GM19467 (cell line): ENCODE measurements around the gene CEPT1.

ENCODE experiments used
- ATAC-seq: cut with Tn5 transposase; IDR thresholded peaks from one replicate; pipeline ENCODE4 v1.9.1; 2021; ENCODE audit warnings: mild to moderate bottlenecking, moderate library complexity; ENCODE audit not compliant: unreplicated experiment

Gene CEPT1

GRCh38 chr1:111145963-111146768 lies 6.1 kb downstream of the CEPT1 start:
- no peak for ATAC-seq

- no peak for ATAC-seq
Observed at GRCh38 chr1:111147948-111148347, 7.9 kb downstream of the CEPT1 start.

GRCh38 chr1:111148376-111148881 lies 8.4 kb downstream of the CEPT1 start:
- no peak for ATAC-seq

- no peak for ATAC-seq
Observed at GRCh38 chr1:111151838-111152237, 11.8 kb downstream of the CEPT1 start.

- ATAC-seq = no peak
Observed at GRCh38 chr1:111154021-111154999, 14.3 kb downstream of the CEPT1 start.

GRCh38 chr1:111157431-111157830 lies 17.4 kb downstream of the CEPT1 start:
- ATAC-seq = no peak

- ATAC-seq = no peak
Observed at GRCh38 chr1:111161843-111162487, 21.9 kb downstream of the CEPT1 start.

- no peak for ATAC-seq
Observed at GRCh38 chr1:111162488-111162880, 22.5 kb downstream of the CEPT1 start.

- no peak for ATAC-seq
Observed at GRCh38 chr1:111163363-111163762, 23.3 kb downstream of the CEPT1 start.

GRCh38 chr1:111164151-111164550 lies 24.1 kb downstream of the CEPT1 start:
- ATAC-seq = no peak

- ATAC-seq = no peak
Observed at GRCh38 chr1:111172463-111172862, 32.4 kb downstream of the CEPT1 start.

GRCh38 chr1:111174070-111174469 lies 34.0 kb downstream of the CEPT1 start:
- no peak for ATAC-seq

GRCh38 chr1:111175349-111175748 lies 35.3 kb downstream of the CEPT1 start:
- ATAC-seq = no peak

GRCh38 chr1:111176678-111177077 lies 36.7 kb downstream of the CEPT1 start:
- ATAC-seq = peak; percentile 57

GRCh38 chr1:111179968-111180533 lies 40.0 kb downstream of the CEPT1 start:
- ATAC-seq = no peak

GRCh38 chr1:111182052-111182451 lies 42.0 kb downstream of the CEPT1 start:
- ATAC-seq = no peak

- no peak for ATAC-seq
Observed at GRCh38 chr1:111183308-111184069, 43.5 kb downstream of the CEPT1 start.

GRCh38 chr1:111184663-111185062 lies 44.6 kb downstream of the CEPT1 start:
- ATAC-seq = no peak

- ATAC-seq = no peak
Observed at GRCh38 chr1:111190931-111191451, 51.0 kb downstream of the CEPT1 start.

- no peak for ATAC-seq
Observed at GRCh38 chr1:111191496-111191895, 51.5 kb downstream of the CEPT1 start.
